ENCODE results near the gene CD84.

The CD84 gene

GRCh38 chr1:160597705-160598104 is 18.4 kb upstream of the CD84 start:
- Histone ChIP-seq H3K27ac (ENCODE audit: low read depth, low read length) (no peak overlapping the region), H3K4me3 (ENCODE audit: insufficient read depth, low read length, poor library complexity, severe bottlenecking) (no peak overlapping the region), H3K9ac (ENCODE audit: low read length) (no peak overlapping the region), H2AFZ (ENCODE audit: low read depth, low read length, severe bottlenecking) (no peak overlapping the region), H3K4me2 (ENCODE audit: low read depth, low read length, poor library complexity, severe bottlenecking) (no peak overlapping the region), H3K27me3 (ENCODE audit: low read length) (no peaks in the 10 kb centered on the region), H3K36me3 (ENCODE audit: low read length) (no peaks in the 10 kb centered on the region), H3F3A (ENCODE audit: insufficient read depth) (no peaks in the 10 kb centered on the region), H3K79me2 (ENCODE audit: insufficient read depth, low read length) (no peaks in the 10 kb centered on the region), H4K20me1 (ENCODE audit: low read depth, low read length) (no peaks in the 10 kb centered on the region), H3K9me2 (replicated peaks; ENCODE audit: insufficient read depth, low read length) (no peaks in the 10 kb centered on the region), H3K9me3 (ENCODE audit: insufficient read depth, low read length) (peaks cover 8% of the 10 kb centered on the region; the same call in 1 of the 2 replicates)
- TF ChIP-seq, protein P1, sequence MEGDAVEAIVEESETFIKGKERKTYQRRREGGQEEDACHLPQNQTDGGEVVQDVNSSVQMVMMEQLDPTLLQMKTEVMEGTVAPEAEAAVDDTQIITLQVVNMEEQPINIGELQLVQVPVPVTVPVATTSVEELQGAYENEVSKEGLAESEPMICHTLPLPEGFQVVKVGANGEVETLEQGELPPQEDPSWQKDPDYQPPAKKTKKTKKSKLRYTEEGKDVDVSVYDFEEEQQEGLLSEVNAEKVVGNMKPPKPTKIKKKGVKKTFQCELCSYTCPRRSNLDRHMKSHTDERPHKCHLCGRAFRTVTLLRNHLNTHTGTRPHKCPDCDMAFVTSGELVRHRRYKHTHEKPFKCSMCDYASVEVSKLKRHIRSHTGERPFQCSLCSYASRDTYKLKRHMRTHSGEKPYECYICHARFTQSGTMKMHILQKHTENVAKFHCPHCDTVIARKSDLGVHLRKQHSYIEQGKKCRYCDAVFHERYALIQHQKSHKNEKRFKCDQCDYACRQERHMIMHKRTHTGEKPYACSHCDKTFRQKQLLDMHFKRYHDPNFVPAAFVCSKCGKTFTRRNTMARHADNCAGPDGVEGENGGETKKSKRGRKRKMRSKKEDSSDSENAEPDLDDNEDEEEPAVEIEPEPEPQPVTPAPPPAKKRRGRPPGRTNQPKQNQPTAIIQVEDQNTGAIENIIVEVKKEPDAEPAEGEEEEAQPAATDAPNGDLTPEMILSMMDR (IDR thresholded peaks at IDR 0.05; ENCODE audit: insufficient read depth, low read length, poor library complexity, severe bottlenecking), result no peak
- TF ChIP-seq EZH2phosphoT487 (conservative IDR thresholded peaks at IDR 0.05; ENCODE audit: low read length), result no peak

- no peaks in the 10 kb centered on the region for H3K9me2 ChIP-seq (replicated peaks; ENCODE audit: insufficient read depth, low read length)
- no peaks in the 10 kb centered on the region for H3K79me2 ChIP-seq (ENCODE audit: insufficient read depth, low read length)
- no peak for TF ChIP-seq EZH2phosphoT487 (conservative IDR thresholded peaks at IDR 0.05; ENCODE audit: low read length)
- TF ChIP-seq, protein P1 (IDR thresholded peaks at IDR 0.05; ENCODE audit: insufficient read depth, low read length, poor library complexity, severe bottlenecking), result no peak
Measured at GRCh38 chr1:160597051-160597450, 17.8 kb upstream of the CD84 start.

DNA sequence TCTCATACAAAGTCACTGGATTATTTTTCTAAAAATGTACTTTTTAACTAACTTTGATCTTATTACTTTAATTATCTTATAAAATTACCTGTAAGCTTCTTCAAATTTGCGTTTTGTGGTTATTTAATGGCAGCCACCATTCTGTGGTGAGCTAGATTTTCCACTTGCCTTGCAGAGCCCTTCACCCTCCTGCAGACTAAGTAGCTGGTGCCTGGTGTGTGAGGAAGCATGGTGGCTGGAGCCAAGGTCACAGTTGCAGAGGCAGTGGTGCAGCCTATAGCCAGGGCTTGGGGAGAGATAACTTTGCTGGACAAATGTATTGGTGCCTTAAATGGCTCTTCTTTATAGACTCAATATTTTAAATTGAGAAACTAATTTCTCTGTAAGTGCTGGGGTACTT is 11.2 kb upstream of the CD84 start:
- no peaks in the 10 kb centered on the region for H4K20me1 ChIP-seq (ENCODE audit: low read depth, low read length)
- no peaks in the 10 kb centered on the region for H3F3A ChIP-seq (ENCODE audit: insufficient read depth)
- H3K27me3 ChIP-seq (ENCODE audit: low read length), result no peaks in the 10 kb centered on the region
- no peak overlapping the region for H3K4me3 ChIP-seq (ENCODE audit: insufficient read depth, low read length, poor library complexity, severe bottlenecking)
- H3K27ac ChIP-seq (ENCODE audit: low read depth, low read length), result no peak overlapping the region
- no peaks in the 10 kb centered on the region for H3K36me3 ChIP-seq (ENCODE audit: low read length)
- no peaks in the 10 kb centered on the region for H3K9me2 ChIP-seq (replicated peaks; ENCODE audit: insufficient read depth, low read length)
- no peak overlapping the region for H3K9ac ChIP-seq (ENCODE audit: low read length)
- TF ChIP-seq EZH2phosphoT487 (conservative IDR thresholded peaks at IDR 0.05; ENCODE audit: low read length), result no peak
- TF ChIP-seq, protein P1 (IDR thresholded peaks at IDR 0.05; ENCODE audit: insufficient read depth, low read length, poor library complexity, severe bottlenecking), result no peak
- H3K9me3 ChIP-seq (ENCODE audit: insufficient read depth, low read length), result no peaks in the 10 kb centered on the region
- no peak overlapping the region for H3K4me2 ChIP-seq (ENCODE audit: low read depth, low read length, poor library complexity, severe bottlenecking)
- no peak overlapping the region for H2AFZ ChIP-seq (ENCODE audit: low read depth, low read length, severe bottlenecking)
- H3K79me2 ChIP-seq (ENCODE audit: insufficient read depth, low read length), result no peaks in the 10 kb centered on the region

More at GRCh38 chr1:160597051-160597450, 17.8 kb upstream of the CD84 start:
- peaks cover 8% of the 10 kb centered on the region; the same call in 1 of the 2 replicates for H3K9me3 ChIP-seq (ENCODE audit: insufficient read depth, low read length)
- no peak overlapping the region for H3K4me3 ChIP-seq (ENCODE audit: insufficient read depth, low read length, poor library complexity, severe bottlenecking)
- H4K20me1 ChIP-seq (ENCODE audit: low read depth, low read length), result no peaks in the 10 kb centered on the region
- H3K36me3 ChIP-seq (ENCODE audit: low read length), result no peaks in the 10 kb centered on the region
- H3K27ac ChIP-seq (ENCODE audit: low read depth, low read length), result no peak overlapping the region
- H2AFZ ChIP-seq (ENCODE audit: low read depth, low read length, severe bottlenecking), result no peak overlapping the region
- no peak overlapping the region for H3K4me2 ChIP-seq (ENCODE audit: low read depth, low read length, poor library complexity, severe bottlenecking)
- H3K9ac ChIP-seq (ENCODE audit: low read length), result no peak overlapping the region
- H3K27me3 ChIP-seq (ENCODE audit: low read length), result no peaks in the 10 kb centered on the region
- no peaks in the 10 kb centered on the region for H3F3A ChIP-seq (ENCODE audit: insufficient read depth)
